Small intestine (tissue), 4 donors: ENCODE measurements around the gene RXFP1. TPM values are rescaled to one million over a fixed set of nuclear protein-coding genes. Genes with fewer than 3 reads are reported as not detected.

ENCODE experiments used
- polyA plus RNA-seq, 4 donors: library from polyadenylated mRNA; stranded (reverse) in 3 of 4; unstranded in 1 of 4; fragments of 200-250 nt in 3 of 4; fragments of 120-200 nt in 1 of 4; gene quantifications; one replicate each; pipeline versions ENCODE4 v1.2.1 to v1.2.3, GENCODE V29; 2013
- donor health status: healthy with polysubstance abuse.
- donor health status: Bipolar disorder and iron deficiency.
- donor health status: healthy.

The RXFP1 gene
- polyA plus RNA-seq, 4 donors = 0.16 to 0.53 TPM; not detected in 2

Other genes with a start within 250 kb of the RXFP1 start
- gene C4orf46, start 150.0 kb downstream of the RXFP1 start, polyA plus RNA-seq = 1 to 10 TPM; 1.8 to 9.6 (median 3.9) TPM
- 10 to 100 TPM; 30.6 to 72.4 (median 43.0) TPM for gene ETFDH, start 150.4 kb downstream of the RXFP1 start, polyA plus RNA-seq
- gene PPID, start 201.5 kb downstream of the RXFP1 start, polyA plus RNA-seq = 10 to 100 TPM; 28.4 to 91.3 (median 40.0) TPM
- gene FNIP2, start 247.1 kb downstream of the RXFP1 start, polyA plus RNA-seq = 10 to 100 TPM in 1 of 4 donors, 1 to 10 TPM in 3; 3.5 to 25.2 (median 6.7) TPM